Ectodermal cell (in vitro differentiated cells): ENCODE results near the gene PARD6B.

Source experiments
- H3K27ac ChIP-seq: 2 replicates; pipeline ENCODE4 v1.7.0; 2013; ENCODE audit warnings: mild to moderate bottlenecking, low read depth, low read length; ENCODE audit not compliant: insufficient read depth, poor library complexity, severe bottlenecking
- H3K27me3 ChIP-seq: 2 replicates; pipeline ENCODE4 v1.7.0; 2013; ENCODE audit warnings: mild to moderate bottlenecking, low read length; ENCODE audit not compliant: insufficient read depth, control insufficient read depth, poor library complexity, severe bottlenecking
- H3K36me3 ChIP-seq: one replicate; pipeline ENCODE4 v1.7.0; 2013; ENCODE audit warnings: low read length; ENCODE audit not compliant: control insufficient read depth, insufficient read depth
- H3K4me1 ChIP-seq: one replicate; pipeline ENCODE4 v1.7.0; 2013; ENCODE audit warnings: low read length; ENCODE audit not compliant: control insufficient read depth, insufficient read depth
- H3K4me3 ChIP-seq: 2 replicates; pipeline ENCODE4 v1.7.0; 2013; ENCODE audit warnings: low read depth, low read length, control low read depth; ENCODE audit not compliant: insufficient read depth
- H3K9me3 ChIP-seq: 2 replicates; pipeline ENCODE4 v1.7.0; 2013; ENCODE audit warnings: mild to moderate bottlenecking, low read length, moderate library complexity; ENCODE audit not compliant: control insufficient read depth
- WGBS, 2 experiments: methylation state at CpG; one replicate each; pipeline ENCODE4 v1.1.7; 2013; ENCODE audit warnings: missing lambda C conversion rate in 2 of 2; 5-methylcytosine and 5-hydroxymethylcytosine counted together

Gene PARD6B

GRCh38 chr20:50747275-50747674 lies 15.9 kb downstream of the PARD6B start:
- no peaks in the 10 kb centered on the region for H3K9me3 ChIP-seq
- H3K36me3 ChIP-seq, result peaks cover 19% of the 10 kb centered on the region
- 95 to 99% methylated on average over 2 of the region's 2 CpGs for WGBS, 2 experiments
- no peak overlapping the region for H3K4me3 ChIP-seq
- no peaks in the 10 kb centered on the region for H3K27me3 ChIP-seq
- no peak overlapping the region for H3K27ac ChIP-seq
- H3K4me1 ChIP-seq, result peaks cover 11% of the 10 kb centered on the region

GRCh38 chr20:50750145-50750671 lies 18.8 kb downstream of the PARD6B start:
- H3K27ac ChIP-seq, result no peak overlapping the region
- WGBS, 2 experiments, result 93 to 95% methylated on average over 8 of the region's 8 CpGs
- H3K4me3 ChIP-seq, result no peak overlapping the region
- H3K27me3 ChIP-seq, result no peaks in the 10 kb centered on the region
- H3K9me3 ChIP-seq, result no peaks in the 10 kb centered on the region
- H3K36me3 ChIP-seq, result peaks cover 19% of the 10 kb centered on the region
- H3K4me1 ChIP-seq, result no peaks in the 10 kb centered on the region

DNA sequence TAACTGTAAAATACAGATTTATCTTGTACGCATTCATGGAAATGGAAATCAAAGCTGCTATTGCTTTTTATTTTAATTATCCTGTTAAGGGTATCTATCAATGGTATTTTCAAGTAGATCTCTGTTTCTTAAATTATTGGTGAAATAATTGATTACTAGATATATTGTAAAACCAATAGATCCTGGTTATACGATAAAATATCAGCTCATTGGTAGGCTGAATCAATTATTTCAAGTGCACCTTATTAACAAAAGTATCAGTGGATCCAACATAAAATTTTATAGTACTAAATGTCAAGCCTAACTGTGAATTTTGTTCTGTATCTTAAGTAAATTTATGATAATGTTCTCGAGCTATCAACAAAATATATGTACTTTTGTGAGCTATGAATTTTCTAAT lies 21.8 kb downstream of the PARD6B start:
- no peak overlapping the region for H3K4me3 ChIP-seq
- peaks cover 18% of the 10 kb centered on the region for H3K36me3 ChIP-seq
- H3K9me3 ChIP-seq, result no peaks in the 10 kb centered on the region
- no peaks in the 10 kb centered on the region for H3K4me1 ChIP-seq
- WGBS, 2 experiments, result 100% methylated on average over 1 of the region's 3 CpGs
- H3K27ac ChIP-seq, result no peak overlapping the region
- no peaks in the 10 kb centered on the region for H3K27me3 ChIP-seq

- no peak overlapping the region for H3K27ac ChIP-seq
- H3K36me3 ChIP-seq, result peaks cover 12% of the 10 kb centered on the region
- H3K27me3 ChIP-seq, result no peaks in the 10 kb centered on the region
- H3K4me3 ChIP-seq, result no peak overlapping the region
- H3K9me3 ChIP-seq, result no peaks in the 10 kb centered on the region
- 94 to 99% methylated on average over 4 of the region's 4 CpGs for WGBS, 2 experiments
- no peaks in the 10 kb centered on the region for H3K4me1 ChIP-seq
Observed at GRCh38 chr20:50754420-50754819, 23.0 kb downstream of the PARD6B start.

DNA sequence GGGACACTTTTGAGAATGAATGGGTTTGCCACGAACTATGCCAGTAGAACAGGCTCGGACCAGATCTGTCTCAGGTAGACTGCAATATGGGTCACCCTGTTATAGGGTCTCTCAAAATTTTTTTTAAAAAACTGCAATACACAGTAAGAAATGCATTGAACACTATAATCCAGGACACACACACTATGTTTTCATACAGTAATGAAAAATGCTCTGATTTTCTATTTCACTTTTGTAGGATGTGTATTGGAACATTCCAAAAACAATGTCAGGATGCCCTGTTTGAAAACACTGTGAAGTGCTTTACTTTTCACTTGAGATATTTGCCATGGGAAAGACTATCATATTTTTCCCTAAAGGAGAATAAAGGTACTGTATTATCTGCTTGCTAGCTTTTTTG lies 25.1 kb downstream of the PARD6B start:
- H3K9me3 ChIP-seq, result no peaks in the 10 kb centered on the region
- no peaks in the 10 kb centered on the region for H3K27me3 ChIP-seq
- no peaks in the 10 kb centered on the region for H3K4me1 ChIP-seq
- no peaks in the 10 kb centered on the region for H3K36me3 ChIP-seq
- 84 to 97% methylated on average over 2 of the region's 2 CpGs for WGBS, 2 experiments
- no peak overlapping the region for H3K4me3 ChIP-seq
- H3K27ac ChIP-seq, result no peak overlapping the region

- no peaks in the 10 kb centered on the region for H3K36me3 ChIP-seq
- no peak overlapping the region for H3K4me3 ChIP-seq
- H3K4me1 ChIP-seq, result peaks cover 2% of the 10 kb centered on the region
- no peaks in the 10 kb centered on the region for H3K9me3 ChIP-seq
- 94% methylated on average over 5 of the region's 5 CpGs for WGBS, 2 experiments
- H3K27me3 ChIP-seq, result no peaks in the 10 kb centered on the region
- no peak overlapping the region for H3K27ac ChIP-seq
Observed at GRCh38 chr20:50758469-50758868, 27.1 kb downstream of the PARD6B start.

DNA sequence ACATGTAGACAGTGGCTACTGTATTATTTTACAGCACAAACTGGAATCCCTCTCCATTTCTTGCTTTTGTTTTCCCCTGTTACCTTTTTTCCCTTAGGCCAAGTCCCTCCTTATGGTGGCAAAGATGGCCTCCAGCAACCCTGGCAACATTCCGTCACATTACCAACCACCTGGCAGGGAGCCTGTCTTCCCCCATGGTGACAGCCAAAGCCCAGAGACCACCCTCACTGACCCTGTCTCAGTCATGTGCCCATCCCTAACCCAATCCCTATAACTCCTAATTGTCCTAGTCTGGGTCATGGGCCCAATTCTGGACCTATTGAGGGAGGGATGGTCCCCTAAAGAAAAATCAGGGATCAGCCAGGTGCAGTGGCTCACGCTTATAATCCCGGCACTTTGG lies 27.6 kb downstream of the PARD6B start:
- no peak overlapping the region for H3K4me3 ChIP-seq
- no peak overlapping the region for H3K27ac ChIP-seq
- H3K4me1 ChIP-seq, result peaks cover 2% of the 10 kb centered on the region
- H3K27me3 ChIP-seq, result no peaks in the 10 kb centered on the region
- H3K36me3 ChIP-seq, result no peaks in the 10 kb centered on the region
- WGBS, 2 experiments, result 91 to 96% methylated on average over 3 of the region's 3 CpGs
- no peaks in the 10 kb centered on the region for H3K9me3 ChIP-seq

DNA sequence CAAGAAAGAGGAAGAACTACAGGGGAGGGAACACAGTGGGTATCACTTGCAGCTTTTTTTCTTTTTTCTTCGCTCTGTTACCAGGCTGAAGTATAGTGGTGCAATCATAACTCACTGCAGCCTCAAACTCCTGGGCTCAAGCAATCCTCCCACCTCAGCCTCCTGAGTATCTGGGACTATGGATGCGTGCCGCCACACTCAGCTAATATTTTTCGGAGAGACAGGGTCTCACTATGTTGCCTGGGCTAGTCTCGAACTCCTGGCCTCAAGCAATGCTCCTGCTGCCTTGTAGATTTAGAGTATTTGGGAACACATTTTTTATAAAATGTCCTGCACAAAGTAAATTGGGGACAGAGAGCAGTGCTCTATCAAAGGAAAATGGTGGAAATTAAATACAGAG lies 28.3 kb downstream of the PARD6B start:
- Histone ChIP-seq H3K27me3 (no peaks in the 10 kb centered on the region), H3K4me3 (no peak overlapping the region), H3K9me3 (no peaks in the 10 kb centered on the region), H3K27ac (no peak overlapping the region), H3K4me1 (peaks cover 2% of the 10 kb centered on the region), H3K36me3 (no peaks in the 10 kb centered on the region)
- 96 to 99% methylated on average over 5 of the region's 5 CpGs for WGBS, 2 experiments

- H3K4me3 ChIP-seq, result no peak overlapping the region
- H3K27ac ChIP-seq, result peak overlapping the region; percentile 27
- H3K9me3 ChIP-seq, result no peaks in the 10 kb centered on the region
- H3K27me3 ChIP-seq, result no peaks in the 10 kb centered on the region
- WGBS, 2 experiments, result 85 to 91% methylated on average over 6 of the region's 6 CpGs
- H3K4me1 ChIP-seq, result peaks cover 2% of the 10 kb centered on the region
- H3K36me3 ChIP-seq, result no peaks in the 10 kb centered on the region
Observed at GRCh38 chr20:50762045-50762422, 30.7 kb downstream of the PARD6B start.

DNA sequence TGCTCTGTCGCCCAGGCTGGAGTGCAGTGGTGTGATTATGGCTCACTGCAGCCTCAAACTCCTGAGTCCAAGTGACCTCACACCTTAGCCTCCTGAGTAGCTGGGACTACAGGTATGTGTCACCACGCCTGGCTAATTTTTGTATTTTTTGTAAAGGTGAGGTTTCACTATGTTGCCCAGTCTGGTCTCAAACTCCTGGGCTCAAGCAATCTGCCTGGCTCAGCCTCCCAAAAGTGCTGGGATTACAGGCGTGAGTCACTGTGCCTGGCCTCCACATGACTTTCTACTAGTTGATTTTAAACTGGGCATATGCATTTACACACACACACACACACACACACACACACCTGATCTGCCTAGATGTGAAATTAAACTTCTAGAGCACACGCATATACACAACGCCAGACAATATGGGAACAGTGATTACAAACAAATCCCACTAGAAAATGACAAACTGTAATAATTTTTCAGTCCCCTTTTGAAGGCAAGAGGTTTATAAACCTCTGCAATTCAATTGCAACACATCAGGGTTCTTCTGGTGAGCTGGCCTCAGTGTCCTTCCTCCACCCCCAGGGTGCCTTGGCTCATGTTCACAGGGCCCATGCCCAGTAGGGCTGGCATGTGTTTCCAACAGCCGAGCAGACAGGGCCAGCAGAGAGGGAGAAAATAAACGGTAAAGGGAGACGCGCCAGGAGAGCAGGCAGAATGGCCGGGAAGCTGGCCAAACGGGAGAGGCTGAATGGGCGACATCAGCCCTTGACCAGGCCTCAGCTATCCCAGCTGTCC lies 31.2 kb downstream of the PARD6B start:
- WGBS, 2 experiments, result 88 to 91% methylated on average over 12 of the region's 12 CpGs

More for the DNA sequence above, 31.2 kb downstream of the PARD6B start:
- Histone ChIP-seq H3K9me3 (no peaks in the 10 kb centered on the region), H3K4me3 (no peak overlapping the region), H3K27me3 (no peaks in the 10 kb centered on the region), H3K36me3 (no peaks in the 10 kb centered on the region), H3K27ac (no peak overlapping the region), H3K4me1 (peaks cover 2% of the 10 kb centered on the region)
